Liver (tissue), 9 donors: ENCODE data around the gene SAMSN1. TPM values are rescaled to one million over a fixed set of nuclear protein-coding genes. Genes with fewer than 3 reads are reported as not detected.

ENCODE experiments used
- DNase-seq: peaks from one replicate; pipeline ENCODE4 v3.0.0-alpha.2; 2017; ENCODE audit warnings: low spot score
- H3K27ac ChIP-seq, 2 donors: one replicate each; pipeline ENCODE4 v1.7.0; 2013; ENCODE audit warnings: inconsistent platforms in 2 of 2, low read length in 2 of 2, control low read depth in 1 of 2, low read depth in 1 of 2, mild to moderate bottlenecking in 1 of 2
- H3K27me3 ChIP-seq, 4 donors: one replicate each; pipeline versions ENCODE4 v1.6.1 to v1.7.0; 2013; ENCODE audit warnings: low read length in 3 of 4, inconsistent platforms in 1 of 4, mild to moderate bottlenecking in 1 of 4, moderate library complexity in 1 of 4; ENCODE audit not compliant: control insufficient read depth in 4 of 4, insufficient read depth in 4 of 4
- H3K36me3 ChIP-seq, 4 donors: one replicate each; pipeline versions ENCODE4 v1.6.1 to v1.7.0; 2013; ENCODE audit warnings: low read length in 3 of 4, mild to moderate bottlenecking in 3 of 4, low read depth in 1 of 4, moderate library complexity in 1 of 4; ENCODE audit not compliant: control insufficient read depth in 4 of 4, insufficient read depth in 3 of 4
- H3K4me1 ChIP-seq, 4 donors: one replicate each; pipeline versions ENCODE4 v1.6.1 to v1.7.0; 2013; ENCODE audit warnings: low read length in 3 of 4, mild to moderate bottlenecking in 3 of 4, moderate library complexity in 1 of 4; ENCODE audit not compliant: control insufficient read depth in 4 of 4, insufficient read depth in 4 of 4
- H3K4me3 ChIP-seq, 3 donors: one replicate each; pipeline versions ENCODE4 v1.6.1 to v1.7.0; 2013; ENCODE audit warnings: low read length in 3 of 3, control low read depth in 1 of 3, low read depth in 1 of 3, mild to moderate bottlenecking in 1 of 3
- H3K9ac ChIP-seq, 2 donors: one replicate each; pipeline ENCODE4 v1.7.0; 2013; ENCODE audit warnings: low read length in 2 of 2, mild to moderate bottlenecking in 2 of 2, moderate library complexity in 2 of 2, control low read depth in 1 of 2, low read depth in 1 of 2
- H3K9me3 ChIP-seq, 4 donors: one replicate each; pipeline versions ENCODE4 v1.6.1 to v1.7.0; 2013; ENCODE audit warnings: low read length in 3 of 4; ENCODE audit not compliant: control insufficient read depth in 4 of 4
- CTCF ChIP-seq: fragments of 150-350 bp; IDR thresholded peaks from 2 replicates; pipeline ENCODE4 v1.5.1; 2017; ENCODE audit warnings: improper control_type of control experiment, low read depth, low read length; ENCODE audit not compliant: missing input control
- EGR1 ChIP-seq, 2 donors: IDR thresholded peaks; 2 replicates each; pipeline ENCODE4 v1.6.1; 2016 to 2018; ENCODE audit warnings: antibody characterized with exemption in 2 of 2, low read depth in 2 of 2
- FOXA1 ChIP-seq: IDR thresholded peaks from 2 replicates; pipeline ENCODE4 v1.6.1; 2016; ENCODE audit warnings: antibody characterized with exemption
- FOXA2 ChIP-seq: IDR thresholded peaks from 2 replicates; pipeline ENCODE4 v1.6.1; 2016; ENCODE audit warnings: antibody characterized with exemption
- GABPA ChIP-seq, 2 donors: IDR thresholded peaks in 1 of 2; conservative IDR thresholded peaks in 1 of 2; 2 replicates each; pipeline ENCODE4 v1.6.1; 2016; ENCODE audit warnings: antibody characterized with exemption in 2 of 2, mild to moderate bottlenecking in 1 of 2, moderate library complexity in 1 of 2
- JUND ChIP-seq, 2 donors: IDR thresholded peaks; 2 replicates each; pipeline ENCODE4 v1.6.1; 2016; ENCODE audit warnings: antibody characterized with exemption in 2 of 2
- NR2F2 ChIP-seq: IDR thresholded peaks from 2 replicates; pipeline ENCODE4 v1.6.1; 2016; ENCODE audit warnings: antibody characterized with exemption
- RAD21 ChIP-seq, 2 donors: IDR thresholded peaks; 2 replicates each; pipeline ENCODE4 v1.6.1; 2016; ENCODE audit warnings: antibody characterized with exemption in 2 of 2, mild to moderate bottlenecking in 2 of 2
- RXRA ChIP-seq, 2 donors: IDR thresholded peaks; 2 replicates each; pipeline ENCODE4 v1.6.1; 2017 to 2018; ENCODE audit warnings: antibody characterized with exemption in 2 of 2, mild to moderate bottlenecking in 1 of 2
- SP1 ChIP-seq: IDR thresholded peaks from 2 replicates; pipeline ENCODE4 v1.6.1; 2018; ENCODE audit warnings: antibody characterized with exemption, mild to moderate bottlenecking
- TAF1 ChIP-seq: conservative IDR thresholded peaks from 2 replicates; pipeline ENCODE4 v1.6.1; 2016; ENCODE audit warnings: antibody characterized with exemption, mild to moderate bottlenecking
- YY1 ChIP-seq: IDR thresholded peaks from 2 replicates; pipeline ENCODE4 v1.6.1; 2016; ENCODE audit warnings: antibody characterized with exemption, mild to moderate bottlenecking
- WGBS: extraction: QIAGEN DNeasy Blood & Tissue Kit; methylation state at CpG from one replicate; pipeline ENCODE4 v1.1.7; 2013; 5-methylcytosine and 5-hydroxymethylcytosine counted together
- polyA plus RNA-seq, 2 donors: library from polyadenylated mRNA; stranded (reverse) in 1 of 2; unstranded in 1 of 2; fragments of 200-250 nt in 1 of 2; fragments of >200 nt in 1 of 2; fragmentation: Nextera tagmentation in 1 of 2; extraction: Ambion mirVana in 1 of 2; gene quantifications; one replicate each; pipeline versions ENCODE4 v1.2.1 to v1.2.3, GENCODE V29; 2013 to 2015
- total RNA-seq, 2 donors: library from RNA; depleted of rRNA; stranded (reverse); fragments of >200 nt; gene quantifications; one replicate each; pipeline ENCODE4 v1.2.3, GENCODE V29; 2014
- TF ChIP-seq, protein P1 (sequence below): IDR thresholded peaks from 2 replicates; pipeline ENCODE4 v1.6.1; 2016; ENCODE audit warnings: antibody characterized with exemption
- TF ChIP-seq, protein P2 (sequence below): IDR thresholded peaks from 2 replicates; pipeline ENCODE4 v1.6.1; 2016; ENCODE audit warnings: antibody characterized with exemption, mild to moderate bottlenecking
- TF ChIP-seq, protein P3 (sequence below): IDR thresholded peaks from 2 replicates; pipeline ENCODE4 v1.6.1; 2016; ENCODE audit warnings: antibody characterized with exemption
- donor health status: healthy.
- donor health status: healthy.
- donor health status: healthy.
- donor health status: healthy.
- donor health status: healthy.

SAMSN1 gene
- total and polyA plus RNA-seq, 4 donors, result 2.2 to 9.0 (median 3.4) TPM

DNA sequence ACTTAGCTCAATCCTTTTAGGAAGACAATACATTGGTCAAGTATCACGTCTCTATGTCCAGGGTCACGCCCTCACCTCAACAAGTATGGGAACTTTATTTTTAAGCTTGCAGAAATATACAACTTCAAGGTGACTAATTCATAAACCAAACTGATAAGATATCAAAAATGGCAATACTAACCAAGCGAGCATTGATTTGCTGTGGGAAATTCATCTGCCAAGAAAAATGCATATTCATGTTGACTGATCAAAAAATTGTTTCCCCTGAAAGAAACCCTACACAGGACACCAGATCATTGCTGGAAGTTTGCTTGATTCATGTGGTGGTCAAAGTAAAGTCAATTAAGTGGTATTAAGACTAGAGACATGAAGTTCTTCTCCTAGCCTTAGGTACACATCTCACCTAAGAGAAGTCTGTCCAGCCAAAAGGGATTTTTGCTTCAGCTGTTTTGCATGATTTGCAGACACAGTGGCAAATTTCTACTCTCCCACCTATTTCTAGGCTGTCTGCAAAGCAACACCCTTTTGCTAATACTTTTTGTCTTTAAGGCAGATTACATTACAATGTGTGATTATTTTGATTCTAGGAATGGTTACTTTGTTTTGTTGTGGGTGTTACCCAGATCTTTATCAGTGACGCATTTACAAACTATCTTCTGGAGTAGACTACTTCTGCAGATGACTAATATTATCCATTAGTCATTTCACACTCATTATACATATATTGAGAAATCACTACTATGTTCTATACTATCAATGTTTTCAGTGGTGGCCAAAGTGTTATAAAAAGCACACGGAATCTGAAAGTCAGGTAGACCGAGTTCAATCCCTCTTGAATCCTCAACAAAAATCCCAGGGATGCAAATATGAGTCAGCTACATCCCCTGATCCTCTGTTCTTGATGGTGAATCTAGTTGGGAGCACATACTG is 12.4 kb downstream of the SAMSN1 start:
- Histone ChIP-seq H3K9ac (no peak overlapping the region), H3K4me3 (no peak overlapping the region), H3K9me3 (peaks cover 0 to 2% (median 0%) of the 10 kb centered on the region in 4 donors), H3K27ac (no peak overlapping the region), H3K27me3 (no peaks in the 10 kb centered on the region), H3K36me3 (no peaks in the 10 kb centered on the region), H3K4me1 (no peaks in the 10 kb centered on the region)
- peak in 1 of 2 donors; percentile 62 for TF ChIP-seq JUND (IDR thresholded peaks at IDR 0.05)
- TF ChIP-seq, protein P1, sequence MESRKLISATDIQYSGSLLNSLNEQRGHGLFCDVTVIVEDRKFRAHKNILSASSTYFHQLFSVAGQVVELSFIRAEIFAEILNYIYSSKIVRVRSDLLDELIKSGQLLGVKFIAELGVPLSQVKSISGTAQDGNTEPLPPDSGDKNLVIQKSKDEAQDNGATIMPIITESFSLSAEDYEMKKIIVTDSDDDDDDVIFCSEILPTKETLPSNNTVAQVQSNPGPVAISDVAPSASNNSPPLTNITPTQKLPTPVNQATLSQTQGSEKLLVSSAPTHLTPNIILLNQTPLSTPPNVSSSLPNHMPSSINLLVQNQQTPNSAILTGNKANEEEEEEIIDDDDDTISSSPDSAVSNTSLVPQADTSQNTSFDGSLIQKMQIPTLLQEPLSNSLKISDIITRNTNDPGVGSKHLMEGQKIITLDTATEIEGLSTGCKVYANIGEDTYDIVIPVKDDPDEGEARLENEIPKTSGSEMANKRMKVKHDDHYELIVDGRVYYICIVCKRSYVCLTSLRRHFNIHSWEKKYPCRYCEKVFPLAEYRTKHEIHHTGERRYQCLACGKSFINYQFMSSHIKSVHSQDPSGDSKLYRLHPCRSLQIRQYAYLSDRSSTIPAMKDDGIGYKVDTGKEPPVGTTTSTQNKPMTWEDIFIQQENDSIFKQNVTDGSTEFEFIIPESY, result no peak
- 79% methylated on average over 6 of the region's 6 CpGs for WGBS
- DNase-seq, result no peak

DNA sequence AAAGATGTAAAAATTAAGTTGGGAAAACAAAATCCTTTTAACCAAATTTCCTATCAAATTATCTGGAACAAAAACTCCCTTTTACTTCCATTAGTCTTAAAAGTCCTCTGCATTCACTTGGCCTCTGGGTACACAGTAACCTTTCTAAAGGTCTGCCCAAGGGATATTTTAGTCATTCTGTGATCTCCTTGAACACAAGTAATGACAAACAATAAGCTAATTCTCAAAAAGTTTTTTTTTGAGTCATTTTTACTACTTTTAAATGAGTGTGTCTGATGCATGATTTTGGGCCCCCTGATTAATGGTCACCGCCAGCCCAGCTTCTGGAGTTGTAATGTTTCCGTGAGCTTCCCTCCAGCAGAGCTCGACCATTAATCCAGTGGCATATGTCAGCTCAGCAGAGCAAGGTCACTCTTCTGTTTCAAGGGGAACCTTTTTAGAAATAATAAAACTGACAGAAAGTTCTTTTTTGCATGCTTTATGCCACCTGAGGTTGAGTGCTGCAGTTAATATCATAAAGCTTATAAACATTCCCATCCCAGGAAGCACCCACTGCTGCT is 14.3 kb downstream of the SAMSN1 start:
- DNase-seq, result no peak
- Histone ChIP-seq H3K4me1 (no peaks in the 10 kb centered on the region), H3K4me3 (no peak overlapping the region), H3K27ac (no peak overlapping the region), H3K9me3 (peaks cover 0 to 2% (median 0%) of the 10 kb centered on the region in 4 donors), H3K27me3 (no peaks in the 10 kb centered on the region), H3K36me3 (no peaks in the 10 kb centered on the region), H3K9ac (no peak overlapping the region)
- 79% methylated on average over 3 of the region's 3 CpGs for WGBS
- no peak for TF ChIP-seq SP1
- no peak for TF ChIP-seq EGR1 (IDR thresholded peaks at IDR 0.05; ENCODE audit: low read depth in 2 of 2)
- TF ChIP-seq, protein P2, sequence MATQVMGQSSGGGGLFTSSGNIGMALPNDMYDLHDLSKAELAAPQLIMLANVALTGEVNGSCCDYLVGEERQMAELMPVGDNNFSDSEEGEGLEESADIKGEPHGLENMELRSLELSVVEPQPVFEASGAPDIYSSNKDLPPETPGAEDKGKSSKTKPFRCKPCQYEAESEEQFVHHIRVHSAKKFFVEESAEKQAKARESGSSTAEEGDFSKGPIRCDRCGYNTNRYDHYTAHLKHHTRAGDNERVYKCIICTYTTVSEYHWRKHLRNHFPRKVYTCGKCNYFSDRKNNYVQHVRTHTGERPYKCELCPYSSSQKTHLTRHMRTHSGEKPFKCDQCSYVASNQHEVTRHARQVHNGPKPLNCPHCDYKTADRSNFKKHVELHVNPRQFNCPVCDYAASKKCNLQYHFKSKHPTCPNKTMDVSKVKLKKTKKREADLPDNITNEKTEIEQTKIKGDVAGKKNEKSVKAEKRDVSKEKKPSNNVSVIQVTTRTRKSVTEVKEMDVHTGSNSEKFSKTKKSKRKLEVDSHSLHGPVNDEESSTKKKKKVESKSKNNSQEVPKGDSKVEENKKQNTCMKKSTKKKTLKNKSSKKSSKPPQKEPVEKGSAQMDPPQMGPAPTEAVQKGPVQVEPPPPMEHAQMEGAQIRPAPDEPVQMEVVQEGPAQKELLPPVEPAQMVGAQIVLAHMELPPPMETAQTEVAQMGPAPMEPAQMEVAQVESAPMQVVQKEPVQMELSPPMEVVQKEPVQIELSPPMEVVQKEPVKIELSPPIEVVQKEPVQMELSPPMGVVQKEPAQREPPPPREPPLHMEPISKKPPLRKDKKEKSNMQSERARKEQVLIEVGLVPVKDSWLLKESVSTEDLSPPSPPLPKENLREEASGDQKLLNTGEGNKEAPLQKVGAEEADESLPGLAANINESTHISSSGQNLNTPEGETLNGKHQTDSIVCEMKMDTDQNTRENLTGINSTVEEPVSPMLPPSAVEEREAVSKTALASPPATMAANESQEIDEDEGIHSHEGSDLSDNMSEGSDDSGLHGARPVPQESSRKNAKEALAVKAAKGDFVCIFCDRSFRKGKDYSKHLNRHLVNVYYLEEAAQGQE, result no peak
- TF ChIP-seq CTCF, result no peak
- no peak for TF ChIP-seq FOXA2
- TF ChIP-seq TAF1, result no peak
- TF ChIP-seq, protein P1, result no peak
- TF ChIP-seq FOXA1, result no peak
- no peak for TF ChIP-seq NR2F2
- no peak for TF ChIP-seq RXRA (IDR thresholded peaks at IDR 0.05)
- TF ChIP-seq YY1, result no peak
- TF ChIP-seq GABPA (IDR thresholded peaks at IDR 0.05 in 1 of 2, conservative IDR thresholded peaks at IDR 0.05 in 1 of 2), result no peak
- TF ChIP-seq RAD21 (IDR thresholded peaks at IDR 0.05), result no peak
- TF ChIP-seq, protein P3, sequence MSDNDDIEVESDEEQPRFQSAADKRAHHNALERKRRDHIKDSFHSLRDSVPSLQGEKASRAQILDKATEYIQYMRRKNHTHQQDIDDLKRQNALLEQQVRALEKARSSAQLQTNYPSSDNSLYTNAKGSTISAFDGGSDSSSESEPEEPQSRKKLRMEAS, result no peak
